HEK293 (cell line): Measurements from ENCODE around the gene CCNY.

Source experiments
- CTCF ChIA-PET: fragments of 350-600 bp; formaldehyde crosslinking; extraction: SDS; loops from one replicate; lab custom pipeline; 2021; ENCODE audit warnings: antibody characterized with exemption; lab: Yijun Ruan, JAX
- POLR2A ChIA-PET: fragments of 300-600 bp; formaldehyde crosslinking; extraction: SDS; loops from one replicate; lab custom pipeline; 2020; ENCODE audit warnings: antibody characterized with exemption, inconsistent platforms; lab: Yijun Ruan, JAX
- H3K27ac ChIP-seq: fragments of 200-500 bp; sonication (Bioruptor generic); 2 replicates; pipeline ENCODE4 v1.5.1; 2014; ENCODE audit warnings: low read depth, low read length, control low read depth, inconsistent platforms; ENCODE audit errors: extremely low read depth
- H3K36me3 ChIP-seq, 2 experiments: fragments of 200-500 bp in 1 of 2; sonication (Bioruptor generic) in 1 of 2; 1 replicate in 1 of 2; 2 replicates in 1 of 2; pipeline ENCODE4 v1.5.1; 2014 to 2017; ENCODE audit warnings: inconsistent platforms in 2 of 2, low read length in 2 of 2; ENCODE audit not compliant: control insufficient read depth in 2 of 2, insufficient read depth in 1 of 2
- H3K4me1 ChIP-seq: fragments of 200-500 bp; sonication (Bioruptor generic); 2 replicates; pipeline ENCODE4 v1.5.1; 2014; ENCODE audit warnings: mild to moderate bottlenecking, low read length, inconsistent platforms; ENCODE audit not compliant: control insufficient read depth, insufficient read depth
- H3K4me3 ChIP-seq: 2 replicates; pipeline ENCODE4 v1.5.1; 2011; ENCODE audit warnings: low read depth, mild to moderate bottlenecking, control low read depth, low read length, moderate library complexity
- H3K9me3 ChIP-seq: fragments of 200-500 bp; sonication (Bioruptor generic); 2 replicates; pipeline ENCODE4 v1.5.1; 2014; ENCODE audit warnings: low read depth, low read length, inconsistent platforms; ENCODE audit not compliant: control insufficient read depth, insufficient read depth
- EGR2 ChIP-seq: fragments of 450-650 bp; formaldehyde crosslinking; IDR thresholded peaks from 2 replicates; pipeline ENCODE4 v1.5.1; 2016; ENCODE audit warnings: low read depth, missing biosample characterization, missing genetic modification characterization
- HOXA7 ChIP-seq: sonication (generic); formaldehyde crosslinking; IDR thresholded peaks from 2 replicates; pipeline ENCODE4 v1.8.1; 2022; ENCODE audit warnings: missing genetic modification reagents, borderline replicate concordance
- SALL2 ChIP-seq: fragments of 450-650 bp; formaldehyde crosslinking; IDR thresholded peaks from 2 replicates; pipeline ENCODE4 v1.5.0; 2017; ENCODE audit warnings: missing biosample characterization, mild to moderate bottlenecking, missing genetic modification characterization, borderline replicate concordance
- SP7 ChIP-seq: fragments of 450-650 bp; formaldehyde crosslinking; IDR thresholded peaks from 2 replicates; pipeline ENCODE4 v1.5.1; 2016; ENCODE audit warnings: missing biosample characterization, missing genetic modification characterization
- ZBTB17 ChIP-seq: fragments of 450-650 bp; formaldehyde crosslinking; IDR thresholded peaks from 2 replicates; pipeline ENCODE4 v1.5.1; 2016; ENCODE audit warnings: missing biosample characterization, missing genetic modification characterization
- ZBTB48 ChIP-seq: fragments of 450-650 bp; formaldehyde crosslinking; IDR thresholded peaks from 2 replicates; pipeline ENCODE4 v1.5.1; 2016; ENCODE audit warnings: missing biosample characterization, missing genetic modification characterization
- ZBTB8A ChIP-seq: fragments of 450-650 bp; formaldehyde crosslinking; IDR thresholded peaks from 2 replicates; pipeline ENCODE4 v1.5.1; 2016; ENCODE audit warnings: missing biosample characterization, missing genetic modification characterization
- ZFP37 ChIP-seq: fragments of 450-650 bp; formaldehyde crosslinking; IDR thresholded peaks from 2 replicates; pipeline ENCODE4 v1.5.1; 2016; ENCODE audit warnings: missing biosample characterization, missing genetic modification characterization
- ZFP69B ChIP-seq: fragments of 450-650 bp; formaldehyde crosslinking; IDR thresholded peaks from 2 replicates; pipeline ENCODE4 v1.5.1; 2016; ENCODE audit warnings: missing biosample characterization, missing genetic modification characterization
- ZIC2 ChIP-seq: fragments of 450-650 bp; formaldehyde crosslinking; IDR thresholded peaks from 2 replicates; pipeline ENCODE4 v1.5.1; 2016; ENCODE audit warnings: missing biosample characterization, missing genetic modification characterization
- ZNF114 ChIP-seq: fragments of 450-650 bp; formaldehyde crosslinking; IDR thresholded peaks from 2 replicates; pipeline ENCODE4 v1.5.0; 2017; ENCODE audit warnings: missing biosample characterization, missing genetic modification characterization
- ZNF121 ChIP-seq: fragments of 450-650 bp; formaldehyde crosslinking; IDR thresholded peaks from 2 replicates; pipeline ENCODE4 v1.5.1; 2016; ENCODE audit warnings: missing biosample characterization, missing genetic modification characterization
- ZNF133 ChIP-seq: fragments of 450-650 bp; formaldehyde crosslinking; IDR thresholded peaks from 2 replicates; pipeline ENCODE4 v1.5.1; 2016; ENCODE audit warnings: missing biosample characterization, missing genetic modification characterization
- ZNF239 ChIP-seq: fragments of 450-650 bp; formaldehyde crosslinking; IDR thresholded peaks from 2 replicates; pipeline ENCODE4 v1.5.1; 2016; ENCODE audit warnings: missing biosample characterization, missing genetic modification characterization
- ZNF324 ChIP-seq: fragments of 450-650 bp; formaldehyde crosslinking; IDR thresholded peaks from 2 replicates; pipeline ENCODE4 v1.5.1; 2016; ENCODE audit warnings: missing biosample characterization, missing genetic modification characterization
- ZNF335 ChIP-seq: fragments of 450-650 bp; formaldehyde crosslinking; conservative IDR thresholded peaks from 2 replicates; pipeline ENCODE4 v1.5.1; 2016; ENCODE audit warnings: missing biosample characterization, missing genetic modification characterization
- ZNF366 ChIP-seq: fragments of 450-650 bp; formaldehyde crosslinking; conservative IDR thresholded peaks from 2 replicates; pipeline ENCODE4 v1.5.1; 2016; ENCODE audit warnings: missing biosample characterization, missing genetic modification characterization
- ZNF423 ChIP-seq: fragments of 450-650 bp; formaldehyde crosslinking; IDR thresholded peaks from 2 replicates; pipeline ENCODE4 v1.5.1; 2016; ENCODE audit warnings: missing biosample characterization, missing genetic modification characterization
- ZNF501 ChIP-seq: fragments of 450-650 bp; formaldehyde crosslinking; IDR thresholded peaks from 2 replicates; pipeline ENCODE4 v1.5.1; 2016; ENCODE audit warnings: missing biosample characterization, missing genetic modification characterization
- ZNF529 ChIP-seq: fragments of 450-650 bp; formaldehyde crosslinking; IDR thresholded peaks from 2 replicates; pipeline ENCODE4 v1.5.1; 2017; ENCODE audit warnings: missing genetic modification characterization, missing biosample characterization; ENCODE audit not compliant: insufficient replicate concordance
- ZNF561 ChIP-seq: fragments of 450-650 bp; IDR thresholded peaks from 2 replicates; pipeline ENCODE4 v1.5.1; 2018; ENCODE audit warnings: missing biosample characterization, missing genetic modification characterization, borderline replicate concordance
- ZNF654 ChIP-seq: fragments of 450-650 bp; formaldehyde crosslinking; IDR thresholded peaks from 2 replicates; pipeline ENCODE4 v1.5.1; 2016; ENCODE audit warnings: low read depth, missing biosample characterization, missing genetic modification characterization
- ZNF664 ChIP-seq: fragments of 450-650 bp; formaldehyde crosslinking; IDR thresholded peaks from 2 replicates; pipeline ENCODE4 v1.5.1; 2016; ENCODE audit warnings: missing biosample characterization, missing genetic modification characterization
- ZNF776 ChIP-seq: fragments of 450-650 bp; formaldehyde crosslinking; IDR thresholded peaks from 2 replicates; pipeline ENCODE4 v1.5.0; 2017; ENCODE audit warnings: missing biosample characterization, missing genetic modification characterization, borderline replicate concordance
- ZNF785 ChIP-seq: fragments of 450-650 bp; formaldehyde crosslinking; IDR thresholded peaks from 2 replicates; pipeline ENCODE4 v1.5.1; 2016; ENCODE audit warnings: missing biosample characterization, missing genetic modification characterization
- ZNF792 ChIP-seq: fragments of 450-650 bp; formaldehyde crosslinking; IDR thresholded peaks from 2 replicates; pipeline ENCODE4 v1.5.1; 2016; ENCODE audit warnings: missing biosample characterization, missing genetic modification characterization
- TF ChIP-seq, protein P1 (sequence below): fragments of 450-650 bp; formaldehyde crosslinking; optimal IDR thresholded peaks from 2 replicates; pipeline ENCODE3; 2016; ENCODE audit warnings: missing biosample characterization, mild to moderate bottlenecking, missing genetic modification characterization
- TF ChIP-seq, protein P2 (sequence below): fragments of 450-650 bp; formaldehyde crosslinking; IDR thresholded peaks from 2 replicates; pipeline ENCODE4 v1.5.1; 2016; ENCODE audit warnings: missing biosample characterization, missing genetic modification characterization, low read depth
- TF ChIP-seq, protein P3 (sequence below): fragments of 450-650 bp; formaldehyde crosslinking; IDR thresholded peaks from 2 replicates; pipeline ENCODE4 v1.5.1; 2017; ENCODE audit warnings: missing biosample characterization, missing genetic modification characterization
- TF ChIP-seq, protein P4 (sequence below): fragments of 450-650 bp; formaldehyde crosslinking; IDR thresholded peaks from 2 replicates; pipeline ENCODE4 v1.5.1; 2016; ENCODE audit warnings: missing biosample characterization, missing genetic modification characterization

CCNY gene

DNA sequence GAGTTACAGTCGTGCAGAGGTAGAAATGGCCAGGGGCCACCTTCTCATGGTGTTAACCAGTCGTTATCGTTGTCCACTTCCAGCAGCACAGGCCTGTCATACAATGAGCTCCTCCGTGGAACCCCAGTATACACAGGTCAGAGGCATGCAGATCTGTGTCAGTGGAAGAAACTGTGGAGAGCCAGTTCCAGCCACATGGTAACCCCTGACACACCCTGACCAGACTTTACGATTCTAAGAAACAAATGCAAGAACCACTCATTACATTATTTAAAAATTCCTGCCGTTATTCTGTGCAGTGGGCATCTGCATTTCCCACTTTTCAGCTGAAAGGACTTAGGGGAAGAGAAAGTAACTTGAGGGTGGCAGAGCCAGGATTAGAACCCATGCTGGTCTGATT is 245.3 kb downstream of the CCNY start:
- TF ChIP-seq ZNF335 (no peak), ZNF501 (tag by site-specific recombination) (no peak), ZNF121 (tag by site-specific recombination) (no peak), ZBTB48 (tag by site-specific recombination) (no peak), ZNF561 (tag by site-specific recombination) (no peak), HOXA7 (CRISPR knock-in tag) (no peak), ZIC2 (tag by site-specific recombination) (no peak), SALL2 (tag by site-specific recombination) (no peak), ZBTB8A (no peak), ZBTB17 (tag by site-specific recombination) (no peak), SP7 (tag by site-specific recombination) (no peak), ZFP37 (tag by site-specific recombination) (no peak), ZNF776 (tag by site-specific recombination) (no peak)
- TF ChIP-seq, protein P1, sequence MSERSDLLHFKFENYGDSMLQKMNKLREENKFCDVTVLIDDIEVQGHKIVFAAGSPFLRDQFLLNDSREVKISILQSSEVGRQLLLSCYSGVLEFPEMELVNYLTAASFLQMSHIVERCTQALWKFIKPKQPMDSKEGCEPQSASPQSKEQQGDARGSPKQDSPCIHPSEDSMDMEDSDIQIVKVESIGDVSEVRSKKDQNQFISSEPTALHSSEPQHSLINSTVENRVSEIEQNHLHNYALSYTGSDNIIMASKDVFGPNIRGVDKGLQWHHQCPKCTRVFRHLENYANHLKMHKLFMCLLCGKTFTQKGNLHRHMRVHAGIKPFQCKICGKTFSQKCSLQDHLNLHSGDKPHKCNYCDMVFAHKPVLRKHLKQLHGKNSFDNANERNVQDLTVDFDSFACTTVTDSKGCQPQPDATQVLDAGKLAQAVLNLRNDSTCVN (tag by site-specific recombination), result no peak
- TF ChIP-seq, all 188 proteins: peak for 0
- ChIA-PET POLR2A (no interaction called here), CTCF (interaction anchor here (2.1 kb wide), 1 partner anchor 19 kb away, joined by 10 read pairs; no protein-coding TSS in a partner anchor)

DNA sequence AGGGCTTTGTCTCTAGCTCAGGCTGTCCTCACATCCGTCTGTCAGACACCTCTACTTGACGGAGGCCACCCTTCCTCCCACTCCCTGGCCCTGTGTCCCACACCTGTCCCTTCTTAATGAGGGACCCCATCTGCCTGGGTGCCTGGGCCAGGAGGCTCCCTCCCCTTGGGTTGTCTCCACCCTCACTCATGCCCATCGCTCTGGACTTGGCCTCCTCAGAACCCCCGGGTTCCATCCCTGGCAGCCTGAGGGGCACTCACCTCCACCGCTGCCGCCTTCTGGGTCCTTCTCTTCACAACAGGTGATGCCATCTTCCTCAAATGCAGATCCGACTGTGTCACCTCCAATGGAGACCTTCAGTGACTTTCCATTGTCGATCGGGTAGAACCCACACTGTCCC is 248.6 kb downstream of the CCNY start:
- no peaks in the 10 kb centered on the region for H3K36me3 ChIP-seq
- no peaks in the 10 kb centered on the region for H3K9me3 ChIP-seq
- no peaks in the 10 kb centered on the region for H3K4me1 ChIP-seq
- POLR2A ChIA-PET, result no interaction called here
- no peak overlapping the region for H3K4me3 ChIP-seq
- CTCF ChIA-PET, result no interaction called here
- TF ChIP-seq ZNF324 (tag by site-specific recombination) (no peak), ZNF239 (tag by site-specific recombination) (no peak), EGR2 (tag by site-specific recombination) (no peak), ZNF133 (tag by site-specific recombination) (no peak), ZNF529 (tag by site-specific recombination) (no peak), ZNF785 (tag by site-specific recombination) (no peak), ZNF792 (tag by site-specific recombination) (no peak), ZNF114 (tag by site-specific recombination) (no peak), ZNF366 (tag by site-specific recombination) (no peak), ZNF654 (no peak), ZFP69B (tag by site-specific recombination) (no peak), ZNF664 (tag by site-specific recombination) (no peak), ZNF423 (tag by site-specific recombination) (no peak)
- TF ChIP-seq, protein P2, sequence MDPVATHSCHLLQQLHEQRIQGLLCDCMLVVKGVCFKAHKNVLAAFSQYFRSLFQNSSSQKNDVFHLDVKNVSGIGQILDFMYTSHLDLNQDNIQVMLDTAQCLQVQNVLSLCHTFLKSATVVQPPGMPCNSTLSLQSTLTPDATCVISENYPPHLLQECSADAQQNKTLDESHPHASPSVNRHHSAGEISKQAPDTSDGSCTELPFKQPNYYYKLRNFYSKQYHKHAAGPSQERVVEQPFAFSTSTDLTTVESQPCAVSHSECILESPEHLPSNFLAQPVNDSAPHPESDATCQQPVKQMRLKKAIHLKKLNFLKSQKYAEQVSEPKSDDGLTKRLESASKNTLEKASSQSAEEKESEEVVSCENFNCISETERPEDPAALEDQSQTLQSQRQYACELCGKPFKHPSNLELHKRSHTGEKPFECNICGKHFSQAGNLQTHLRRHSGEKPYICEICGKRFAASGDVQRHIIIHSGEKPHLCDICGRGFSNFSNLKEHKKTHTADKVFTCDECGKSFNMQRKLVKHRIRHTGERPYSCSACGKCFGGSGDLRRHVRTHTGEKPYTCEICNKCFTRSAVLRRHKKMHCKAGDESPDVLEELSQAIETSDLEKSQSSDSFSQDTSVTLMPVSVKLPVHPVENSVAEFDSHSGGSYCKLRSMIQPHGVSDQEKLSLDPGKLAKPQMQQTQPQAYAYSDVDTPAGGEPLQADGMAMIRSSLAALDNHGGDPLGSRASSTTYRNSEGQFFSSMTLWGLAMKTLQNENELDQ (tag by site-specific recombination), result no peak
- TF ChIP-seq, protein P3, sequence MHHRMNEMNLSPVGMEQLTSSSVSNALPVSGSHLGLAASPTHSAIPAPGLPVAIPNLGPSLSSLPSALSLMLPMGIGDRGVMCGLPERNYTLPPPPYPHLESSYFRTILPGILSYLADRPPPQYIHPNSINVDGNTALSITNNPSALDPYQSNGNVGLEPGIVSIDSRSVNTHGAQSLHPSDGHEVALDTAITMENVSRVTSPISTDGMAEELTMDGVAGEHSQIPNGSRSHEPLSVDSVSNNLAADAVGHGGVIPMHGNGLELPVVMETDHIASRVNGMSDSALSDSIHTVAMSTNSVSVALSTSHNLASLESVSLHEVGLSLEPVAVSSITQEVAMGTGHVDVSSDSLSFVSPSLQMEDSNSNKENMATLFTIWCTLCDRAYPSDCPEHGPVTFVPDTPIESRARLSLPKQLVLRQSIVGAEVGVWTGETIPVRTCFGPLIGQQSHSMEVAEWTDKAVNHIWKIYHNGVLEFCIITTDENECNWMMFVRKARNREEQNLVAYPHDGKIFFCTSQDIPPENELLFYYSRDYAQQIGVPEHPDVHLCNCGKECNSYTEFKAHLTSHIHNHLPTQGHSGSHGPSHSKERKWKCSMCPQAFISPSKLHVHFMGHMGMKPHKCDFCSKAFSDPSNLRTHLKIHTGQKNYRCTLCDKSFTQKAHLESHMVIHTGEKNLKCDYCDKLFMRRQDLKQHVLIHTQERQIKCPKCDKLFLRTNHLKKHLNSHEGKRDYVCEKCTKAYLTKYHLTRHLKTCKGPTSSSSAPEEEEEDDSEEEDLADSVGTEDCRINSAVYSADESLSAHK (tag by site-specific recombination), result no peak
- TF ChIP-seq, protein P4, sequence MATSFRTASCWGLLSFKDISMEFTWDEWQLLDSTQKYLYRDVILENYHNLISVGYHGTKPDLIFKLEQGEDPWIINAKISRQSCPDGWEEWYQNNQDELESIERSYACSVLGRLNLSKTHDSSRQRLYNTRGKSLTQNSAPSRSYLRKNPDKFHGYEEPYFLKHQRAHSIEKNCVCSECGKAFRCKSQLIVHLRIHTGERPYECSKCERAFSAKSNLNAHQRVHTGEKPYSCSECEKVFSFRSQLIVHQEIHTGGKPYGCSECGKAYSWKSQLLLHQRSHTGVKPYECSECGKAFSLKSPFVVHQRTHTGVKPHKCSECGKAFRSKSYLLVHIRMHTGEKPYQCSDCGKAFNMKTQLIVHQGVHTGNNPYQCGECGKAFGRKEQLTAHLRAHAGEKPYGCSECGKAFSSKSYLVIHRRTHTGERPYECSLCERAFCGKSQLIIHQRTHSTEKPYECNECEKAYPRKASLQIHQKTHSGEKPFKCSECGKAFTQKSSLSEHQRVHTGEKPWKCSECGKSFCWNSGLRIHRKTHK (tag by site-specific recombination), result no peak
- H3K27ac ChIP-seq, result no peak overlapping the region

More for the DNA sequence above, 245.3 kb downstream of the CCNY start:
- Histone ChIP-seq H3K9me3 (no peaks in the 10 kb centered on the region), H3K4me3 (no peak overlapping the region), H3K4me1 (no peaks in the 10 kb centered on the region), H3K36me3 (no peaks in the 10 kb centered on the region), H3K27ac (no peak overlapping the region)
